ENCODE data around the gene C9orf57.

GRCh38 chr9:72042928-72043327 lies 17.5 kb downstream of the C9orf57 start:
- TF ChIP-seq CTCF (IDR thresholded peaks at IDR 0.05) (no peak), POLR2A (IDR thresholded peaks at IDR 0.05) (no peak)

All from testis (tissue), 2 donors.